NAMALWA (cell line): ENCODE measurements around the gene KCNH8.

ENCODE experiments used
- DNase-seq: peaks from one replicate; pipeline ENCODE4 v3.0.0-alpha.2; 2015; ENCODE audit warnings: low spot score

KCNH8 gene

DNA sequence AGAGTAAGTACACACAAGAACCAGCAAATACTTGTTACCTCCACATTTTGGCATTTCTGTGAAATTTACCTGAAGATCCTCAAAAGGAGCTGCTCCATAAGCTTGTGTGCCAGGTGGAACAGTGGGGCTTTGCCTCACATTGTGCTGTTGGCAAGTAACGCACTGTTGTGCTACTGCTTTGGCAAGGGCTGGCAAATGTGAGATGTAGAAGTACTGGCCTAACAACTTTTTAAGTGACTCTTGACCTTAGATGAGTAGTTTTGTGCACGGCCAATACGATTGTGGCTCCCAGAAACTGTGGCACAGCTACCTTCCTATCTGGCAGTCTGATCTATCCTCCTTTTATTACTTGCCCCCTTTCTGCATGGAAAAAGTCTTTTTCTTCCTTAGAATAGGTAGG is 337.0 kb downstream of the KCNH8 start:
- DNase-seq: no peak

DNA sequence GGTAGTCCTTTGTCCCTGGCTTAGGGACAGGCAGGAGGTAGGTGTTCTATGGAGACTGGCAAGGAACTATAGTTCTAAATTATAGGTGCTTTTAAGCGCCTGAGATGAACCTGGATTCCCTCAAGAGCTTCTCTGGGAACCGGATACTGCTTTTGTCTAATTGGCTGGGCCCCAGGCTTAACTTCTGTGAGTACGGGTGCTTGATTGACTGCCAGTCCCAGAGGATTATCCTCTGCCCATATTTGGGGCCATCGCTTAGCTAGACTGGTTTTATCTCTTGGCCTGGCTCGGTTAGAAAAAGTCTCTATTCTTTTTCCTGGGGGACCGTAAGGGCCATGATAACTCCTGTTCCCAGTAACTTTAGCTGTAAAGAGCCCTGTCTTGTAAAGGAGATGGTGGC is 339.1 kb downstream of the KCNH8 start:
- no peak for DNase-seq

DNA sequence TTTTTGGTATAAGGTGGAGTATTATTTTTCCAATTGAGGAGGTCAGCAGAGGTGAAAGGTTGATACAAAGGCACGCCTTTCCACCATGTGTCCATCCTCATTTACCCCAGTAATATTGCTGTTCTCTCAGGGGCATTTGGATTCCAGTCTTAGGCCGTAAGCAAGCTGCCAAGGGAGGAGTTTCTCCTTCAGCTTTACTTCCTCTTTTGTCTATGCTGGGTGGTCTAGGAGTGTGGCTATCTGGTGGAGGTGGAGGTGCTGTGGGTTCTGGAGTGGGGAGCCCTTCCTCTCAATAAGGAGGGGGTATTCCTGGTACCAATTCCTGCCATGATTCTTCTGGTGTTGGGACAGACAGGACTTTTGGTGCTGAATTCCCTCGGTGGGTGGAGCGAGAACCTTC is 340.6 kb downstream of the KCNH8 start:
- DNase-seq: no peak

DNA sequence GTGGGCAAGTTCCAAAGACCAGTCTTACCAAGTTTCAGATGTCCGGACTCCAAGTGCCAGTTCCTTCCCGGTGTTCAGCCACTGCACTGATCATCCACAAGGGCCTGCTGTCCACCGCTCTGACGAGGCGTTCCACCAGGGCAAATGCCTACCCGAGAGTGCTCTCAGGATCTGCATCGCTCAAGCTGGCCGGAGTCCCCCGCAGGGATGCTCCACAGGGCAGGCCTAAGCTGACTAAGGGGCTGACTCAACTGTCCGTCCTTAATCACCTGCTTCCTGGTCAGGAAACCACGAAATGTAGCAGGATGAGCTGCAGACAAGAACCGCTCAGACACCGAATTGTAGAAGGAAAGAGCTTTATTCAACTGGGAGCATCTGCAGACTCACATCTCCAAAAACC is 341.6 kb downstream of the KCNH8 start:
- DNase-seq: no peak

DNA sequence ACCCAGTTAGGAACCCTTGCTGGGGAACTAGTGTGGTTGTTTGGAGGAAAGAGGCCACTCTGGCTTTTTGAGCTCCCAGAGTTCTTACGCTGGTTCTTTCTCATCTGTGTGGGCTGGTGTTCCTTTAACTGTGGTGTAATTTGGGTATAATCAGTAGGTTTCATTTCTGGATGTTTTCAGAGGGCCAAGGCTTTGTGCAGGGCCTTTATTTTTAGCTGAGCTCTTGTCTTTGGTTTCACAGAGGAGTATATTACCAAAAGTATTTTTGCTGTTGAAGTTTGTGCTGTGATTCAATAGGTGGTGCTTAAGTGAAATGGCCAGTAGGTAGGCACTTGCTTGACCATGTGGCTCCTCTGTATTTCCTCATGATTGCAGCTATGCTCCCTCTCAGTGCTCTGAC is 357.9 kb downstream of the KCNH8 start:
- DNase-seq: no peak

DNA sequence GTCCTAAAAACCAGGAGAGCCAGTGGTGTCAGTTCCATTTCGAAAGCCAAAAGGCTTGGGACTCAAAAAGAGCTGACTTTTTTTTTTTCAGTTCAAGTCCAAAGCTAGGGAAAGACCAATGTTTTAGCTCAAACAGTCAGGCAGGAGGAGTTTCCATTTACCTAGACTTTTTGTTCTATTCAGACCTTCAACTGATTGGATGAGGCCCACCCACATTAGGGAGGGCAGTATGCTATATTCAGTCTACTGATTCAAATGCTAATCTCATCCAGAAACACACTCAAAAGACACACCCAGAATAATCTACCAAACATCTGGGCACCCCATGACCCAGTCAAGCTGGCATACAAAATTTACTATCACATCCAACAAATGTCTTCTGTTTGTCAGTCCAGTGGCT is 374.0 kb downstream of the KCNH8 start:
- no peak for DNase-seq

DNA sequence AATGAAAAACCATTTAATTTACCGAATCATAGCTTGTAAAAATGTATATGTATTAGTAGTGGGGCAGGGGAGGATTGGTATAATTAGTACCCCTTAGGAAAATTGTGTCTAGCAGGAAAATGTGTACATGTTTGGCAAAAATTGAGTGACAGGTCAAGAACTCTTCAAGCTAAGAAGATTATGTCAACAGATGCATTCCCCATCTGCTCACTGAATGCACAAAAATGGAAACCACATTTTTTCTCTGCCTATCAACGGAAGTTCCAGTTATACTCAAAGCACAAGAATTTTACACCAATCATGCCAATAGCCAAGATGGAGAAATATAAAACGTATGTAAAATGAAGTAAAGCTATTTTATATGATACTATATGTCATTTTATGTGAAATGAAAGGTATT is 377.8 kb downstream of the KCNH8 start:
- no peak for DNase-seq

DNA sequence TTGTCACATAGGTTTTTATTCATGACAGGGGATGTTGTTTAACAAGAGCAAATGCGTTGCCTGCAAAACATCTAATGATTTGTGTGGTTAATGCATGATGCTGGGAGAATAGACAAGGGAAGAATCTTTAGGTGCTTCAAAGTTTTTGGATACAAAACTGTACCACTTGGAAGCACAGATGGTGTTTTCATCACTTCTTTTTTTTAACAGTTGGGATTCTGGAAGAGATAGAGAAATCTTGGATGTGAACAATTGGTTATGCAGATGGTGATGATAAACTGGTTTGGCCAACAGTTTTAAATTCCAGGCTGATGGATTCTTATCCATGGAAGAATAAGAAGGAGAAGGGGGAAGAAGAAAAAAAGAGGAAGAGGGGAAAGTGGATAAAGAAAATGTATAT is 379.4 kb downstream of the KCNH8 start:
- DNase-seq: no peak

DNA sequence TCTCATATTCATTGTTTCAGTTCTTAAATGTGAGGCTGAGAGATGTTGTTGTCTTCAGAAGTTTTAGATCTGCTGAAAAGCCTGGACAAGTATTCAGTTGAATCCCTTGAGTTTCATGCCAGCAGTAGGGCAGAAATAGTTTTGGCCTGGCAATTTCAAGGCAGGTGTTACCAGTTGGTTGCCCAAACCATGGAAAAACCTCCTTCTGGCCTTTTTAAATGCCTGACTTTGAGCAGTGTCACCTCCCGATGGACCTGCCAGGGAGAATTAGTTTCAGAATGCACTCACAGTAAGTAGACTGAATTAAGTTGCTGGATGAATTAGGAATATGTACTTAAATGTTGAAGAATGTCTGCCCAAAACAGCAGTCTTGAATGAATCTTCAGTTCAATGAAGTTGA is 383.1 kb downstream of the KCNH8 start:
- DNase-seq: no peak

DNA sequence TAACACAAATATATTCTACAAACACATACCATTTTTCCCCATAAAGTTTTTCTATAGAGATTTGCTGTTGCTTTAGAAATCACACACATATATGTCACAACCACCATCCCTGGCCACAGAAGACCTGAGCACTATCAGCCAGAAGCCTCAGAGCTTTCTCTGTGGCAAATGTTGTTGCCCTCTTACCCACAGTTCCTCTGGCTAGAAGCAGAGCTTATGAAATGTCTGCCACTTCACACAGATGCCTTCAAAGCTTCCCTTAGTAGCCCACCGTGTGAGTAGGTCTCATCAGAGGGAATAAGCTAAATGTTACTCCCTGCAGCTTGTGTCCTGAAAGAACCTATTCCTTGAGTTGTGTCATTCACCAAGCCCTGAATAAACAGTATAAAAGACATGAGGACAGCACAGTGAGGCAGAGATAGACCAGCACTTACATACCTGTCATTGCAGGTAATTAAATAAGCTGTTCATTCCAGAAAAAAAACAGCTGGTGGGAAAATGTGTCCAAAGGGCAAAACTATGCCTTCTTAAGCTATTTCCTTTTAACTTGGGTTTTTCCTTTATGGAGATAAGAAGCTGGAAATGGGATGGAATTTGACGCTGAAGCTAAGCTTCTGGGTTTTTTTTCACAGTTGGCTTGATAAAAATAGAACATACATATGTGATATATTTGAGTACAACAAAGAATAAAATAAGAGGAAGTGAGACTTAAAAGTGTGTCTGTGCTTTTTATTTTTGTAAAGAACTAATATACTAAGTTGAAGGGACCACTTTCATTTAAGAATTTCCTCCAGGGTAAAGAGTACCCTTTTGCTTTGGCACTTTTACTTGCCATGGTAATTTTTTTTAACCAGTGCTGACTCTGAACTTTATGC is 391.4 kb downstream of the KCNH8 start:
- DNase-seq: peak; percentile 51

DNA sequence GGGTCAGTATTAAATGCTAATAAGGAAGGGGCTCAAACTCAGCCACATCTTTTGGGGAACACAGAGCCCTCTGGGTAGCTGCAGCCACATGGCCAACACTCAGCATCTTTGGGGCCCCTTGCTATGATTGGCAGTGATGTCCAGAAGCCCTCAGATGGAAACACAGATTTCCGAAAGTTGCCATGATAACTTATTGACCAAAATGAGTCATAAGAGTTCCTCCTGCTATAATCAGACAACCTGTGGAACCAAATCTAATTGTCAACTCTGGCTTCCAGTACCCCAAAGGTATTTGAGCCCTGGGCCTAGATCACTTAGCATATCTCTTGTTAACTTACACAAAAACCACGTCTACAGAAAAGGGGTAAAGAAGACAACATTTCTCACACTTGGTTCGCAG is 392.2 kb downstream of the KCNH8 start:
- DNase-seq: no peak

DNA sequence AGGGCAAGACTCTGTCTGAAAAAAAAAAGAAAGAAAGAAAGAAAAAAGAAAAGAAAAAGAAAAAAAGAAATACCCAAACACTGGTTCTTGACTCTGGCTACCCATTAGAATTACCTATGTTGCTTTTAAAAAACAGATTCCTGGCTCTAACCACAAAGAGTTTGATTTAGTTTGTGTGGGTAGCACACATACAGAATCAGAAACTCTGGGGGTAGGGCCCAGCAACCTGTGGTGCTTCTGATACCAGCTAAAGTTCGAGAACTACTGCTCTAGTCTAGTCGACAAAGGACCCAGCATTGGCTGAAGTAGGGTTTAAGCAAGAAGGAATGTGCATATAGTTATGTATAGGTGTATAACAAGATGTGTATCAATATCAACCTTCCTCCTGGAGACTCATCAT is 393.0 kb downstream of the KCNH8 start:
- DNase-seq: no peak

DNA sequence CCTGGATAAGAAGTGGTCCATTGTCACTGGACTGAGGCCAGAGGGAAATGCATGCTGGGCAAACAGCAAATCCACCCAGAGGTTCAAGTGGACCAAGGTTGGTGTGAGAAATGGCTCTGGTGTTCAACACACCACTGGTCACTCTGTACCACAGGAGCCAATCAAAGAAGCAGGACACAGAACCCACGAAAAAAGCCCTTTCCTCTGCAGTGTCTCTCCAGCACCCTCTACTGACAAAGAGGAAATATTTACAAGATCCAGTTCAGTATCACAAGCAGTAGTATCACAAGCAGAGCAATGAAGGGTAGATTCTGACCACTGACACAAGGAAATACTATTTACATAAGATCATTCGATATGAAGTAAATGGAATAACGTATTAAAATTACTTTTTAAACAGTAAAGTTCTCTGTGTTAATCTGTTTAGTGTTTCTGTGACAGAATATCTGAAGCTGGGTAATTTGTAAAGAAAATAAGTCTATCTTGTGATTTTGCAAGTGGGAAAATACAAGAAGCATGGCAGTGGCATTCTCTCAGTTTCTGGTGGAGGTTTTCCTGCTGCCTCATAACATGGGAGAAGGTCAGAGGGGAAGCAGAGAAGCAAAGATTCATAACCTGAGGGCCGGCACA is 395.0 kb downstream of the KCNH8 start:
- DNase-seq: peak; percentile 65

DNA sequence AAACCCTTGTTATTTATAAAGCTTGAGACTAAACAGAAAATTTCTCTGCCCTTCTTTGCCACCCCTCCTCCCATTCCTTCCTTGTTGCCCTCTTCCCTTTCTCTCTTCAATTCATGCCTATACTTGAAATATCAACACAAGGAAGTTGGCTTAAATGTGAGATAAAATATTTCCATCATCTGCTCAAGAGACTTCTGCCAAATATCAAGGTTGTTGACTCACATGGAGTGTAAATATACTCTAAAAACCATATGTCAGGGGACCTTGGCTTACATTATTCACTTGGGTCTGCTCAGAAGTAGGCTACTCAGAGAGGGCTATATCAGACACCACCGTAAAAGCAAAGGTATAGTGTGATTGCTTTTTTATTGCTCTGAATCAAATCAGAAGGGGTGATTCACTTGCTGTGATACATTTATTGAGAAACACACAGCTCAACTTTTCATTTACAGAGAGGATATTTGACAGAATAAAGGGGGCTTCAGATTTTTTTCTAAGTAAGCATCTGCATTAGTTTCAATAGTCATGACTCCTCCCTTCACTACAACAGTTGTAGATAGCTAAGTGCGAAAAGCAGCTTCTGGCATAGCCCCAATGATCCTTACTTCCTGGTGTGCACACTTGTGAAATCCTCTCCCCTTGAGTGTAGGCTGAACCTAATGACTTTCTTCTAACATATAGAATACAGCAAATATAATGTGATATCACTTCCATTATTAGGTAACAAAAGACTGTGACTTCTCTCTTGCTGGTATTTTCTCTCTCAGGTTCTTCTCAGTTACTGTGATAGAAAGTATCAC is 399.6 kb downstream of the KCNH8 start:
- no peak for DNase-seq

DNA sequence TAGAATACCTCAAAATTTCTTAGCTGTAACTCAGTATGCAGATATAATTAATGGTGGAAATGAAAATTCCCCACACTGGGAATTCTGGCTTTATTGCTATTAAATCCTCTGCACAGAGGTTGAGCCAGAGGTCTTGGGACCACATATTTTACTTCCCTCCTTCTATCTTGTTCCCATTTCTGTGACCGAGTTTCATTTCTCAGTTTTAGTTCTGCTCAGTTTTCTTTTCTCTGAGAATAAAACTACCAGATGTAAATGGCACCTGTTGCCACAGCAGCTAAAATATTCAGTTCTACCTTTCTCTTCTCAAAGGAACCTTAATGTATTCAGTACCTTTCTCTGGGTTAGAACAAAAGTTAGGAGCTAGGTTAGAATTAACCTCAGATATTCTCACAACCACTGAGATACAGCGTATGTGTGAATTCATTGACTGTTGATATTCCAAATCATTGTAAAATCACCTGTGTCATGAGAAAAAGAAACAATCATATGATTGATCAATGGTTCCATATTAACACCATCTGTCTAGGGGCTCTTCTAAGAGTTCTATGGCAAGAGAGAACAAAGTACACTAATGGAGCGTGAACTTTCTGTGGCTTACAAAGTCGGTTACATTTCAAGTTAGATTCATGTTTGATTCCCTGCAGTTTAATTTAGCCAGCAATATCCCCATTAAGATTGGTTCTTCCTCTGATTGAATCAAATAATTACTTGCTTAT is 411.6 kb downstream of the KCNH8 start:
- peak; percentile 4 for DNase-seq

DNA sequence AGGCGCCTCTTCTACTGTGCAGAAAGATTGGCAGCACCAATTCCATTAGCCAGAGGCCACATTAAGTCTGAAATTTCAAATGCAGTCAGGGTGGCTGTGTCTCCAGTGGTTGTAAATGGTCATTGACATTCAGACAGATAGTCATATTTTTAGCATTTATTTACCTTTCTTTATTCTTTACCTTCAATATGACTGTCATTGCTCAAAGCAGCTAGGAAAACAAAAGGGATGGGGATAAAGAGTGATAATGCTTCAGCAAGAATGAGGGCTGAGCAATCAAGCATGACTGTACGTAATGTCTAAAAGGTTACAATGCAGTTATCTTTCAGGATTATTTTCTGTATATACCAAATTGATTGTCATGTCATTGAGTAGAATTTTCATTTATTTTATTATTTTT is 425.3 kb downstream of the KCNH8 start:
- DNase-seq: no peak

DNA sequence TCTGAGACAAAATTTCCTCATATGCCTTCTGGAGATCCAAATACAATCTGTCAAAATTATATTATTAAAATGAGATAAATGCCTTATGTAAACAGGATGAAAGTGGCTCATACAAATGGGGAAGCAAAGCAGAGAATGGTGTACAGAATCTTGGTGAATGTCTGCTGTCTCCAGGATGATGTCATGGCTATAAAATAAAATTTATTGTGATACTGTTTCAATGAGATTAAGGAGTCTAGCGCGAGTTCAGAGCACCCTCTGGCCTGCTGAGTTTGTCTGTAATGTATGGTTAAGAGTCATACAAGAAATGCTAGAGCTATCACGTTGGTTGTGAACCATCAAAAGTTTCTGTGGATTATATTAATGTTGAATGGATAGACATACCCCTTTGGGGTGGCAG is 426.0 kb downstream of the KCNH8 start:
- no peak for DNase-seq

DNA sequence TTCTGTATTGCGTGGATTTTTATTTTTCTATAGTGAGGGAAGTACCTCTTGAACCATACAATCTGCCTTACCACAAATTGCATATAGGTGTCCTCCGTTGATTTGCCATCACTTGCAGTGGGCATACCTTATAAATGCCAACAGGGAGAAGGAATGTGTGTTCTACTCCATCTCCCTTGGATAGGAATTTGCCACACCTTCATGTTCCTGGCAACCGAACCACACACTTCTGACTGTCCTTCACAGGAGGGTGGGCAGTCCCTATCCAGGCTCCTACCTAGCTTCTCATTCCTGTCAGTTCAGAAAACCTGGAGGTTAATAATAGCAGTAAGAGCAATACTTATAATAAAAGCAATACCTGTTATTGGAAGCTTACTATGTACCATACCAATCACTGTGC is 428.0 kb downstream of the KCNH8 start:
- no peak for DNase-seq
